ENCODE data around the gene NEUROD2.

NEUROD2 gene

GRCh38 chr17:39580082-39580468 lies 27.6 kb downstream of the NEUROD2 start:
- no peak for DNase-seq (ENCODE audit: low read depth in 3 of 3)

- DNase-seq (ENCODE audit: low read depth in 3 of 3): no peak
Observed at GRCh38 chr17:39579318-39580081, 28.2 kb downstream of the NEUROD2 start.

GRCh38 chr17:39578272-39578671 lies 29.4 kb downstream of the NEUROD2 start:
- no peak for DNase-seq (ENCODE audit: low read depth in 3 of 3)

GRCh38 chr17:39576187-39576586 lies 31.5 kb downstream of the NEUROD2 start:
- DNase-seq (ENCODE audit: low read depth in 3 of 3): no peak

GRCh38 chr17:39573447-39574298 lies 34.0 kb downstream of the NEUROD2 start:
- peak in 1 of 3 donors; percentile 36 for DNase-seq (ENCODE audit: low read depth in 3 of 3)

GRCh38 chr17:39572121-39572520 lies 35.6 kb downstream of the NEUROD2 start:
- DNase-seq (ENCODE audit: low read depth in 3 of 3): no peak

- DNase-seq (ENCODE audit: low read depth in 3 of 3): no peak
Observed at GRCh38 chr17:39569126-39569525, 38.6 kb downstream of the NEUROD2 start.

- DNase-seq (ENCODE audit: low read depth in 3 of 3): no peak
Observed at GRCh38 chr17:39568702-39569101, 39.0 kb downstream of the NEUROD2 start.

- no peak for DNase-seq (ENCODE audit: low read depth in 3 of 3)
Observed at GRCh38 chr17:39566094-39566850, 41.4 kb downstream of the NEUROD2 start.

- no peak for DNase-seq (ENCODE audit: low read depth in 3 of 3)
Observed at GRCh38 chr17:39564211-39564848, 43.4 kb downstream of the NEUROD2 start.

- DNase-seq (ENCODE audit: low read depth in 3 of 3): no peak
Observed at GRCh38 chr17:39563476-39563875, 44.2 kb downstream of the NEUROD2 start.

- DNase-seq (ENCODE audit: low read depth in 3 of 3): no peak
Observed at GRCh38 chr17:39562976-39563375, 44.7 kb downstream of the NEUROD2 start.

- no peak for DNase-seq (ENCODE audit: low read depth in 3 of 3)
Observed at GRCh38 chr17:39562395-39562794, 45.3 kb downstream of the NEUROD2 start.

- no peak for DNase-seq (ENCODE audit: low read depth in 3 of 3)
Observed at GRCh38 chr17:39556423-39556822, 51.3 kb downstream of the NEUROD2 start.

- no peak for DNase-seq (ENCODE audit: low read depth in 3 of 3)
Observed at GRCh38 chr17:39555368-39555767, 52.4 kb downstream of the NEUROD2 start.

Measured in stimulated activated CD4-positive, alpha-beta T cell treated with anti-CD3 and anti-CD28 coated beads, TNF-alpha, amount 100 ng/mL, for 48 hours (primary cell).